GM19463 (cell line): Measurements from ENCODE around the gene BRICD5.
"Not testable (repeated sequence)": the region's sequence is repeated elsewhere in the genome, so short reads cannot be mapped to it uniquely, and the experiment has no call there.

Source experiments
- ATAC-seq: cut with Tn5 transposase; IDR thresholded peaks from one replicate; pipeline ENCODE4 v1.9.1; 2021; ENCODE audit warnings: mild to moderate bottlenecking, moderate library complexity; ENCODE audit not compliant: unreplicated experiment

Gene BRICD5

GRCh38 chr16:2210386-2211365 lies at the start of gene BRICD5:
Gene BRICD5, minus strand, starts transcription at chr16:2210863. Its CDS starts 30 bp downstream, at chr16:2210833.
- ATAC-seq = no peak

- ATAC-seq = no peak
These were observed 49.6 kb upstream of the BRICD5 start for GRCh38 chr16:2260250-2260649.

GRCh38 chr16:2258530-2258929 lies 47.9 kb upstream of the BRICD5 start:
- ATAC-seq = not testable (repeated sequence)

- no peak for ATAC-seq
These were observed 47.1 kb upstream of the BRICD5 start for GRCh38 chr16:2257726-2258125.

DNA sequence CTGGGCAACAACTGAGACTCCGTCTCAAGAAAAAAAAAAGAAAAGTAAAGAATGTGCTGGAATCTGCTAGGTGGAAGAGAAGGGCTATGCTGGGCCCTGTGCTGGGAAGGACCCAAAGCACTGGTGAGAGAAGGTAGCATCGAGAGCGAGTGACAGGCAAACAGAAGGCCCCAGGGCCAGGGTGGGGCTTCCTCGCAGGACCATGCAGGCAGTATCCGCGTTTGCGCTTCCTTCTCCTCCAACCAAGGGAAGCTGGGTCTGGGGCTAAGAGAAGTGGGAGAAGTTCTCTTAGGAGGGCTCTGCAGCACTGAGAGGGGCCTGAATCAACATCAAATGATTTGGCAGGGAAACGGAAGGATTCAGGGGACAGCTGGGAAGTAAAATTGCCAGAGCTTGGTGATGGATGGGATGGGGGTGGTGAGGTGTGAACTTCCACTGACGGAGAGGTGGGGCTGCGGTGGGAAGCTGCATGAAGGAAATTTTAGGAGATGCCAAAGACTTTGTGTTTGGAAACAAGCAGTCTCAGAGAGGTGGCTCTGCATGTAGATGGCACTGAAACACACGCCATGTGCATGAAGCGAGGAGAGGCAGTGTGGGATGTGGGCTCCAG lies 46.0 kb upstream of the BRICD5 start:
- ATAC-seq = no peak

- no peak for ATAC-seq
These were observed 42.6 kb upstream of the BRICD5 start for GRCh38 chr16:2253293-2253692.

GRCh38 chr16:2252806-2253148 lies 42.1 kb upstream of the BRICD5 start:
- no peak for ATAC-seq

- peak; percentile 87 for ATAC-seq
These were observed 40.8 kb upstream of the BRICD5 start, which contains the start of gene ECI1 for GRCh38 chr16:2251296-2252111. Gene ECI1, minus strand, starts transcription at chr16:2251587. Its CDS starts 21 bp downstream, at chr16:2251566.

DNA sequence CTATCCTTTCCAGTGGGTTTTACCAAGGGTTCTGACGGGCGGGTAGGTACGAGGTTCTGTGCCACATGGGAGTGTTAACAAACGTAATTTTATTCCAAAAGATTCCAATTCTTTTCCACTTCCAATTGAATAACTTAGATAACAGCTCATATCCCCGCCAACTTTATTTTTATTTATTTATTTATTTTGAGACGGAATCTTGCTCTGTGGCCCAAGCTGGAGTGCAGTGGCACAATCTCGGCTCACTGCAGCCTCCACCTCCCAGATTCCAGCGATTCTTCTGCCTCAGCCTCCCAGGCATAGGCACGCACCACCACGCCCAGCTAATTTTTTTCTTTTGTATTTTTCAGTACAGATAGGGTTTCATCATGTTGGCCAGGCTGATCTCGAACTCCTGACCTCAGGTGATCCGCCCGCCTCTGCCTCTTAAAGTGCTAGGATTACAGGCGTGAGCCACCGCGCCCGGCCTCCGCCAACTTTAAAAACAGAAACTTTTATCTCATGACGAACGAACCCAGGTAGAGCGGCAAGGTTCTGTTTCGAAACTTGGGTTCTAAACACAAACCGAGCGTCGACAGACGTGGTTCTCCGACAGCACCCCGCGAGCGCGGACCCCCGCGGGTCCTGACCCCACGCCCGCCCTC lies 40.1 kb upstream of the BRICD5 start:
- no peak for ATAC-seq

DNA sequence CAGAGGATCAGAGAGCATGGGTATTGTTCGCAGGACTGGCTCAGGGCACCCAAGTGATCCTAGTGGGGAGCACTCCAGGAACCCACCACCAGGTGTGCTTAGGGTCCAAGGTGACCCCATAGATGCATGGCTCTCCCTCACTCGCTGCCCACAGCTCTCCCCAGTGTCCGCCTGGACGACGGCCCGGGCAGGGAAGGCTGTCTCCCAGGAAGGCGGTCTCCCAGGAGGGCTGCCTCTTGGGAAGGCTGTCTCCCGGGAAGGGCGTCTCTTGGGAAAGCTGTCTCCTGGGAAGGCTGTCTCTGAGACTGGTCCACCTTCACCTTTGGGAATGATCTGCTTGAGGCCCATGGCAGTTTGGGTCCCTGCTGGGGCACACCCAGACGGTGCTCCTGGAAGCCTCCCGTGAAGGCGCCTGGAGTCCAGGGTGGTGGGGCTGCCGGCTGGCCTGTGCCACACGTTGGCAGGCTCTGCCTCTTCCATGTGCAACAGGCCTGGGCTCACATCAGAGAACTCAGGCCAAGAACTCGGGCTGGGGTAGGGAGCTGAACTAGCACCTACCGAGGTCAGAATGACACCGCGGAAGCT lies 35.7 kb upstream of the BRICD5 start:
- no peak for ATAC-seq

DNA sequence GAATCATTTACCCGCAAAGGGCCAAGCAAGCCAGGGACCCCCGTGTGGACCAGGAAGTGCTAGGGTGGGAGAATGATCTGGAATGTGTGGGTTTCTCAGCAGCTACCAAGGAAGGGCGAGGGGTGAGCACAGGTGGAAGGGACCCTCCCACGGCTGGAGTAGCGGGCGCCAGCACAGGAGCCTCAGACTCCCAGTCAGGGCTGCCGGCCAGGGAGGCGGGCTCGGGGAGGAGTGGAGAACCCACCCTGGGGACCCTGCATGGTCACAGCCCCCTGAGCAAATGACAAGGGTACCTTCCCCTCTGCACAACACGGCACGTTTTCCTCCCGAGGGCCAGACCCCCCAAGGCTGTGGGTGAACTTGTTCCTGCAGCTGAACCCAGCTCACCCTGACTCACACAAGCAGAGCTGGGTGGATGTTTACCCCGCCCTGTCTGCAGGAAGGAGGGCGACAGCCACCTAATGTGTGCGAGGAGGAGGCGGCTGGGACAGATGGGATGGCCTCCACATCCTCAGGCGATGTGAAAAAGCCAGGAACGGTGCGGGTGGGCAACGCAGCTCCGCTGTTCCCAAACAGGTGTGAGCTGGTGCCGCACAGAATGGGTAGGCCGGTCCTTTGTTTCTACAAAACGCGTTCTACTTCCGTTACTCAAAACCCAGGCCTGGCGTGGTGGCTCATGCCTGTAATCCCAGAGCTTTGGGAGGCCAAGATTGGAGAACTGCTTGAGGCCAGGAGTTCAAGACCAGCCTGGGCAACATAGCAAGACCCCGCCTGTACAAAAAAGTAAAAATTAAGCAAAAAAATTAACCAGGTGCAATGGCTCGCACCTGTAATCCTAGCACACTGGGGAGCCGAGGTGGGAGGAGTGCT lies 34.5 kb upstream of the BRICD5 start:
- no peak for ATAC-seq

DNA sequence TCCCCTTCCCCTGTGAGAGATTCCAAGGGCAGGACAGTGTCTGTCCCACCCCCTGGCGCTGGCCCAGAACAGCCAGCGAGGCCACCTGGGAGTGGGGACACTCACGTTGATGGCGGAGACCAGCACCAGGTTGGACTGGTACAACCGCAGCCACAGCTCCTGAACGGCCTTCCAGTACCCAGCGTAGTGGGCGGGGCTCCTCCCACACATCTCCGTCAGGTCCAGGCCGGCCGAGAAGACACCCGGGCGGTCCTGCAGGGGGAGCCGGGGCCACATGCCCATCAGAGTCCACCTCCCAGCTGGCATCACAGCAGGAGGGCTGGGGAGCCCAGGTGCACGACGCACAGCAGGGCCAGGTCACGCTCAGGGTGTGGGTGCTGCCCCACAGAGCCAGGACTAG lies 33.6 kb upstream of the BRICD5 start:
- no peak for ATAC-seq

DNA sequence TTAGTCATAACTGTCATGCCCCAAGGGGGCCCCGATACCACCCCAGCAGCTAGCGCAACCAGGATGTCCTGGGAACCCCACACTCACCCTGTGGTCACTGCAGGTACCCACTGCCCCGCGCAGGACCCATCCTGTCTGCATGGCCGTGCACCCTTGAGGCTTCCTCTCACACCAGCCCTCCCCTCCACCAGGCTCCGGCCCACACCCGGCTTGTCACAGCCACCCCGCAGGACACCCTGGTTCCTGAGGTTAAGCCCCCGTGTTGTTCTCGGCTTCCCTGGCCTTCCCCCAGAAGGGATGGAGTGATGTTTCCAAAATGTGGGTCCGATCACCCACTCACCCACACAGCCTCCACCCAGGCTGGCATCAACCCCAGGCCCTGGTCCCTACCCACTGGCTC lies 33.1 kb upstream of the BRICD5 start:
- no peak for ATAC-seq

- no peak for ATAC-seq
These were observed 32.4 kb upstream of the BRICD5 start for GRCh38 chr16:2243031-2243528.

- no peak for ATAC-seq
These were observed 31.9 kb upstream of the BRICD5 start for GRCh38 chr16:2242598-2242997.

- not testable (repeated sequence) for ATAC-seq
These were observed 29.7 kb upstream of the BRICD5 start for GRCh38 chr16:2240331-2240730.

DNA sequence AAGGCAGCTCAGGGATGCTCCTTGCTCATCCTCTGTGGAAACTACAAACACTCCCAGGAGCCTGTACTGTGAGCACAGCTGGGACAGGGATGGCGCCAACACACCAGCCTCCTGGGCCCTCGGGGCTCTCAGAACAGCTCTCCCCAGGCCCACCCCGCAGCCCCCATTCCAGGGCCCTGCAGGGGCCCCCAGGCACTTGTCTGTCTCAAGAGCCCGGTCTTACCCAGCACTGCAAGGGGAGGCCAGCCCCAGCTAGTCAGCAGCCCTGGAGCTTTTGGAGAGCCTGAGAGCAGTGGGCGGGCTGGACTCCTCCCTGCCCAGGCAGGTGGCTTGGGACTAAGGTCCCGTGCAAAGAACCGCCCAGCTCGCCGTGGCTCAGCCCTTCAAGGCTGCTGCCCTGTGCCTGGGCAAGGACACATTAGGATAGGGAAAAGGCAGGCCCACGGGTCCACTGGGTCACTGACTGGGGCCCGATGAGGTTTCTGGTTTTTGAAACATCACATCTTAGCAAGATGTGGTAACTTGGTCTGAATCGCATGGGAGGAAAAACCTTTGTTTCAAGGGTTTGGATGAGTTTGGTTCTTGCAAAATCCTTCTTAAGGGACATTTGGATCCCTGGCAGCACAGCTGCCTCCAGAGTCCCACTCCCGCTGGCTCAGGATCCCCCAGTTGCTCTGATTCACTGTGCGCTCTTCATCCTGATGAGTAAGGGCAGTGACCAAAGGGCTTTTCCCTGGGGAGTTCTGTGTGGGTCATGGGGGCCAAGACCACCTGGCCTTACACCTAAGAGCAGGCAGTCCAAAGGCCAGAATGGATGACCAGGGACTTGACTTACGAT lies 28.4 kb upstream of the BRICD5 start:
- ATAC-seq = no peak

GRCh38 chr16:2238150-2238837 lies 27.6 kb upstream of the BRICD5 start:
- no peak for ATAC-seq
